ENCODE results near the gene MBP.

Gene MBP

DNA sequence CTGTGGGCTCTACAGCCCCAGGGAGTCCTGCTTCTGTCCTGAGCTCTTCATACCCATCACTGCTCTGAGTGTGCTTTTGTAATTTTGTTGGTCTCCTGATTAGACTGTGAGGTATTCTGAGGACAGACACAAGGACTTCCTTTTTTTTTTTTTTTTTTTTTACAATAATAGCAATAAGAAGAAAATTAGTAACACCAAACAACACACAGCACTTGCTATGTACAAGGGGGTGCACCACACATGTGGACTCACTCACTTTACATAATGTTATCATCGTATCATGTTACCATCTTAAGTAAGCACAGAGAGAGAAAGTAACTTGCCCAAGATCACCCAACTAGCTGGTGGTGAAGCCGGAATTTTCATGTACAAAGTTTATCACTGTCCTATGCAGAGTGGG is 34.6 kb downstream of the MBP start:
- peaks cover 27% of the 10 kb centered on the region for H3K4me1 ChIP-seq (ENCODE audit: control insufficient read depth, low read depth, low read length)
- no peak overlapping the region for H4K8ac ChIP-seq (ENCODE audit: low read depth, low read length)
- no peaks in the 10 kb centered on the region for H3K79me2 ChIP-seq (ENCODE audit: control insufficient read depth, insufficient read depth, low read length)
- WGBS (ENCODE audit: extremely low coverage, insufficient coverage, low lambda C conversion rate) = no CpG with 5 or more reads among the region's 2 CpGs
- H2BK5ac ChIP-seq (ENCODE audit: low read length) = no peak overlapping the region
- no peak overlapping the region for H2BK15ac ChIP-seq (replicated peaks; ENCODE audit: low read depth)
- no peak overlapping the region for H4K5ac ChIP-seq (ENCODE audit: low read length)
- H3K4ac ChIP-seq (ENCODE audit: low read depth, low read length) = no peak overlapping the region
- H2BK120ac ChIP-seq (ENCODE audit: low read depth, low read length) = no peak overlapping the region
- H3K27me3 ChIP-seq (ENCODE audit: insufficient read depth, low read length, poor library complexity) = no peaks in the 10 kb centered on the region
- no peak overlapping the region for H3K23ac ChIP-seq (ENCODE audit: low read length)
- no peak overlapping the region for H3K9ac ChIP-seq (ENCODE audit: low read length)
- no peak overlapping the region for H3K4me3 ChIP-seq (ENCODE audit: low read length)
- no peak for DNase-seq
- no peak overlapping the region for H3K56ac ChIP-seq (ENCODE audit: low read length)
- H3K4me2 ChIP-seq (ENCODE audit: low read length) = no peak overlapping the region
- no peak overlapping the region for H3K27ac ChIP-seq (ENCODE audit: low read depth, low read length)
- no peaks in the 10 kb centered on the region for H3K36me3 ChIP-seq (ENCODE audit: control insufficient read depth, insufficient read depth, low read length)
- peak overlapping the region; percentile 54 for H3K18ac ChIP-seq (ENCODE audit: low read length)
- no peaks in the 10 kb centered on the region for H3K79me1 ChIP-seq (ENCODE audit: low read length)
- no peak overlapping the region for H2AK5ac ChIP-seq (ENCODE audit: low read length)

DNA sequence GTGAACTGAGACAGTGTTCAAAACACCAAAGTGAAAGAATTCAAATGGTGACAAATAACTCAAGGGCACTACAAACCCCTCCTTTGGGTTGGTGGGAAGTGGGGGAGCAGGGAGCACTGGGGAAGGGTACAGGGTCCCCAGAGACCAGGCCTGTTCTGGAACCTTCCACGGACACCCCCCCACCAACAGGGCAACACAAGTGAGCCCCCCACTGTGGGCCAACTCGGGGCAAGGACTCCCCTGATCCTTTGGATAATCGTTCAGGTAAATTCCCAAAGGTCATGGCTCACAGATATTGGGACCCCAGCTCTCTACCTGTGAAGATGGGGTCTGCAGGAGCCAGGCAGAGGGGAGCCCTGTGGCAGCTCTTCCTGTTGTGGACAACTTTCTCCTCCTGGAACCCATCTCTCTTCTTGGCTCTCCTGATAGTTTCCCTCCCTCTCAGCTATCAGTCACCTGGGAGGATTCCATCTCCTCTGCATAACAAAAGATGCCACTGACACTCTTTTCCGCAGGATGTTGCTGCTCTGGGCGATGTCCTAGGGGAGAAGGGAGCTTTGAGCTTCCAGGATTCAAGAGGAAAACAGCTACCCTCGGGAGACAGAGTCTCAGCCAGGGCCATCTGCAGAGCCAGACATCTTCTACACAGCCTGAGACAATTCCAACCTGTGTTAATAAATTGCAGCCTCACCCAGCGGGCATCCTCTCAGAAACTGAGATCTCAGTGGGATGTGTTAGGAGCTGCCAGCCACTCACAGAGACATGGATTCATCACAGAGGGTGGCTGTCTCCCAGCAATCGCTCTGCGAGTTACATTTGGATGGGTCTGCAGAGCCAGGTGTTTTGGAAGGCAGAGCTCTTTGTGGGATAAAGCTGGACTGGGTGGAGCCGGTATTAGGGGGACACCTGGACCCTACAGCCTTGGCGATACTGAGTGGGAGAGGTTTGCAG is 35.4 kb downstream of the MBP start:
- H3K9ac ChIP-seq (ENCODE audit: low read length) = no peak overlapping the region
- no peak overlapping the region for H3K4me3 ChIP-seq (ENCODE audit: low read length)
- H3K36me3 ChIP-seq (ENCODE audit: control insufficient read depth, insufficient read depth, low read length) = no peaks in the 10 kb centered on the region
- no peaks in the 10 kb centered on the region for H3K27me3 ChIP-seq (ENCODE audit: insufficient read depth, low read length, poor library complexity)
- peak overlapping the region; percentile 69 for H2BK5ac ChIP-seq (ENCODE audit: low read length)
- H2BK15ac ChIP-seq (replicated peaks; ENCODE audit: low read depth) = no peak overlapping the region
- no peaks in the 10 kb centered on the region for H3K79me1 ChIP-seq (ENCODE audit: low read length)
- H4K5ac ChIP-seq (ENCODE audit: low read length) = no peak overlapping the region
- no peak overlapping the region for H3K23ac ChIP-seq (ENCODE audit: low read length)
- peak overlapping the region; percentile 42 for H3K18ac ChIP-seq (ENCODE audit: low read length)
- H3K56ac ChIP-seq (ENCODE audit: low read length) = peak overlapping the region; percentile 52
- no peak overlapping the region for H2AK5ac ChIP-seq (ENCODE audit: low read length)
- H3K4me2 ChIP-seq (ENCODE audit: low read length) = peak overlapping the region; percentile 7
- peak overlapping the region; percentile 90 for H3K4ac ChIP-seq (ENCODE audit: low read depth, low read length)
- H3K27ac ChIP-seq (ENCODE audit: low read depth, low read length) = peak overlapping the region; percentile 28
- DNase-seq = peak; percentile 89
- no CpG with 5 or more reads among the region's 11 CpGs for WGBS (ENCODE audit: extremely low coverage, insufficient coverage, low lambda C conversion rate)
- peaks cover 27% of the 10 kb centered on the region for H3K4me1 ChIP-seq (ENCODE audit: control insufficient read depth, low read depth, low read length)
- no peaks in the 10 kb centered on the region for H3K79me2 ChIP-seq (ENCODE audit: control insufficient read depth, insufficient read depth, low read length)
- H4K8ac ChIP-seq (ENCODE audit: low read depth, low read length) = no peak overlapping the region
- peak overlapping the region; percentile 34 for H2BK120ac ChIP-seq (ENCODE audit: low read depth, low read length)

DNA sequence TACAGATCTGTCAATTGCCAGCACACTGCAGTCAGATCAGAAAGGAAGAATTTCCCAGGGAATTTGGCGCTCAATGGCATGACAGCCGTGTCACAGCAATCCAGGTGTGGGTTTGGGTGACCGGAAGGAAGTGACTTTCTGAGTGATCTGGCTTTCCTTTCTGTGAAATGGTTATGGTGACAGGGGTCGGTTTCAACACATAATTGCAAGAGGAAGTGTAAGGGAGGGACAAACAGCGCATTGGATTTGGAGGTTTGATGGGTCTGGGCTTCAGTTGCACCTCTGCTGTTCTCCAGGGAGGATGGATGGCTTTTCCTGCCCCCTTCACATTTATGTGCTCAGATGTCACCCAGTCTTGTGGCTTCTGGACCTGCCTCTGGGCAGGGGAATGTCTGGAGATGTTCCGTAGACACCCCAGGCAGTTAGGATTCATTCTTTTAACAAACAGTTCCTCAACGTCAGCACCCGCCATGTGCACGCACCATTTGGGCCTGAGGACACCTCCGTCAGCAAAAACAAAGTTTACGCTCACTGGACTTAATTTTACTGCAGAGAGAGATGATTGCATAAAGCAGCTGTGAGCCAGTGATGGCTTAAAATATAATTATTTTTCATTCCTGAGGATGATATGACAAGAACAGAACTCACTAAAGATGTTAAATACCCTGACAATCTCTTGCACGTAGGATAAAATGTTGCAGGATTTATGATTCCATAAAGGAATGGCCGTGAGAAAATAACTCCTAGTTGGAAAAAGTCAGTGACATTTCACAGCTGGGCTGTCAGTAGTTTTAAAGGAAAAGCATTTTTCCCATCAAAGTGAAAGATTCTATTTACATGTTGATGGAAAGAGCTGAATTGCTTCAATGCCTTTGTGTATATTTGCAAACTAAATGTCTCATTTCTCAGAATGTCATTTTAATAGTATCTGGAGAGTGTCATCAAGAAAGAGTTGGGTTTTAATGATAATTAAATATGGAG is 36.9 kb downstream of the MBP start:
- Histone ChIP-seq H3K4ac (ENCODE audit: low read depth, low read length) (no peak overlapping the region), H3K9ac (ENCODE audit: low read length) (no peak overlapping the region), H3K18ac (ENCODE audit: low read length) (no peak overlapping the region), H3K23ac (ENCODE audit: low read length) (no peak overlapping the region), H3K4me3 (ENCODE audit: low read length) (no peak overlapping the region), H3K4me2 (ENCODE audit: low read length) (no peak overlapping the region), H4K8ac (ENCODE audit: low read depth, low read length) (no peak overlapping the region), H3K4me1 (ENCODE audit: control insufficient read depth, low read depth, low read length) (peaks cover 27% of the 10 kb centered on the region), H3K36me3 (ENCODE audit: control insufficient read depth, insufficient read depth, low read length) (no peaks in the 10 kb centered on the region), H2BK15ac (replicated peaks; ENCODE audit: low read depth) (no peak overlapping the region), H3K79me1 (ENCODE audit: low read length) (peaks cover 2% of the 10 kb centered on the region), H2AK5ac (ENCODE audit: low read length) (no peak overlapping the region), H4K5ac (ENCODE audit: low read length) (no peak overlapping the region), H3K27ac (ENCODE audit: low read depth, low read length) (no peak overlapping the region), H3K27me3 (ENCODE audit: insufficient read depth, low read length, poor library complexity) (no peaks in the 10 kb centered on the region), H2BK5ac (ENCODE audit: low read length) (no peak overlapping the region), H3K79me2 (ENCODE audit: control insufficient read depth, insufficient read depth, low read length) (no peaks in the 10 kb centered on the region), H3K56ac (ENCODE audit: low read length) (no peak overlapping the region), H2BK120ac (ENCODE audit: low read depth, low read length) (no peak overlapping the region)
- DNase-seq = no peak
- WGBS (ENCODE audit: extremely low coverage, insufficient coverage, low lambda C conversion rate) = no CpG with 5 or more reads among the region's 13 CpGs

DNA sequence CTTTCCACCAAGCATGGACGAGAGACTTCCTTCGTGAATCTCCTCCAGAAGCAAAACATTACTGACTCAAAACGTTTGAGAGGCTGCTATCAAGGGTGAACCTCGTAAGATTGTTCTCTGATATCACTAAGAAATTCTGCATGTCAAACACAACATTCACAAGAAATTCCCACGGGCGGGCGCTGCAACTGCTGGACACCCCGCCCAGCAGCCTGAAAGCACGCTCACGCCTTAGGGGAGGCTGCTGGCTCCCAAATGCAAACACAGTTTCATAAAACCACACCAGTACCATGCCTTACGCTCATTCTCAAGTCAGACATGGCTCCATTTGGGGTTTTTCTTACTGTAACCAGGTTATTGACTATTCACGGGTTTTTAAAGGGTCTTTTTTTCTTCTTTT is 39.0 kb downstream of the MBP start:
- Histone ChIP-seq H4K8ac (ENCODE audit: low read depth, low read length) (no peak overlapping the region), H3K56ac (ENCODE audit: low read length) (no peak overlapping the region), H3K4me2 (ENCODE audit: low read length) (no peak overlapping the region), H3K23ac (ENCODE audit: low read length) (no peak overlapping the region), H3K4ac (ENCODE audit: low read depth, low read length) (no peak overlapping the region), H2BK120ac (ENCODE audit: low read depth, low read length) (no peak overlapping the region), H3K4me3 (ENCODE audit: low read length) (no peak overlapping the region), H3K9ac (ENCODE audit: low read length) (no peak overlapping the region), H3K4me1 (ENCODE audit: control insufficient read depth, low read depth, low read length) (peaks cover 22% of the 10 kb centered on the region), H3K36me3 (ENCODE audit: control insufficient read depth, insufficient read depth, low read length) (no peaks in the 10 kb centered on the region), H4K5ac (ENCODE audit: low read length) (no peak overlapping the region), H3K27ac (ENCODE audit: low read depth, low read length) (no peak overlapping the region), H2BK5ac (ENCODE audit: low read length) (no peak overlapping the region), H3K18ac (ENCODE audit: low read length) (no peak overlapping the region), H3K79me1 (ENCODE audit: low read length) (peaks cover 2% of the 10 kb centered on the region), H3K79me2 (ENCODE audit: control insufficient read depth, insufficient read depth, low read length) (no peaks in the 10 kb centered on the region), H2AK5ac (ENCODE audit: low read length) (no peak overlapping the region), H3K27me3 (ENCODE audit: insufficient read depth, low read length, poor library complexity) (no peaks in the 10 kb centered on the region), H2BK15ac (replicated peaks; ENCODE audit: low read depth) (no peak overlapping the region)
- no CpG with 5 or more reads among the region's 12 CpGs for WGBS (ENCODE audit: extremely low coverage, insufficient coverage, low lambda C conversion rate)
- no peak for DNase-seq

DNA sequence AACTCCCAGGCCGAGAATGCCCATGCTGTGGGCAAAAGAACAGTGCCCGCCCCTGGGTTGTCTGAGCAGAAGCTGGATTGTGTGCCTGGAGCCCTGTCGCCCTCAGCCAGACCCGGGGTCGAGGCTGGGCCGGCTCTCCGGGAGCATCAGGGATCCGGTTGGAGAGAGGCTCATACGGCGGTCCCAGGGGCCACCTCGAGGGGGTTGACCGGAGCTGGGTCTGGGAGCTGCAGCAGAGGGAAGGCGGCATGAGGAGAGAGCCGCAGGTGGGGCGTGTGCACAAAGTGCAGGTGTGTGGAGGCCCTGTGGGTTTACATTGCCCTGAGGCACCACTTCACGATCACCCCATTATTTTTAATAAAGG is 39.5 kb downstream of the MBP start:
- no peak overlapping the region for H3K9ac ChIP-seq (ENCODE audit: low read length)
- H3K27me3 ChIP-seq (ENCODE audit: insufficient read depth, low read length, poor library complexity) = no peaks in the 10 kb centered on the region
- peaks cover 18% of the 10 kb centered on the region for H3K4me1 ChIP-seq (ENCODE audit: control insufficient read depth, low read depth, low read length)
- no peak overlapping the region for H2BK5ac ChIP-seq (ENCODE audit: low read length)
- H2BK120ac ChIP-seq (ENCODE audit: low read depth, low read length) = no peak overlapping the region
- no peak overlapping the region for H3K4me2 ChIP-seq (ENCODE audit: low read length)
- no peak overlapping the region for H2BK15ac ChIP-seq (replicated peaks; ENCODE audit: low read depth)
- H3K18ac ChIP-seq (ENCODE audit: low read length) = no peak overlapping the region
- no peak overlapping the region for H3K4me3 ChIP-seq (ENCODE audit: low read length)
- no CpG with 5 or more reads among the region's 16 CpGs for WGBS (ENCODE audit: extremely low coverage, insufficient coverage, low lambda C conversion rate)
- no peak overlapping the region for H3K4ac ChIP-seq (ENCODE audit: low read depth, low read length)
- no peak overlapping the region for H4K8ac ChIP-seq (ENCODE audit: low read depth, low read length)
- no peak overlapping the region for H3K56ac ChIP-seq (ENCODE audit: low read length)
- no peak for DNase-seq
- no peak overlapping the region for H4K5ac ChIP-seq (ENCODE audit: low read length)
- no peaks in the 10 kb centered on the region for H3K36me3 ChIP-seq (ENCODE audit: control insufficient read depth, insufficient read depth, low read length)
- H3K79me1 ChIP-seq (ENCODE audit: low read length) = peaks cover 2% of the 10 kb centered on the region
- H3K23ac ChIP-seq (ENCODE audit: low read length) = no peak overlapping the region
- no peak overlapping the region for H3K27ac ChIP-seq (ENCODE audit: low read depth, low read length)
- no peaks in the 10 kb centered on the region for H3K79me2 ChIP-seq (ENCODE audit: control insufficient read depth, insufficient read depth, low read length)
- no peak overlapping the region for H2AK5ac ChIP-seq (ENCODE audit: low read length)

Measured in mesendoderm (in vitro differentiated cells).